ENCODE data around the gene KRTAP9-3.
"Not testable (repeated sequence)": the region's sequence is repeated elsewhere in the genome, so short reads cannot be mapped to it uniquely, and the experiment has no call there.

Gene KRTAP9-3

DNA sequence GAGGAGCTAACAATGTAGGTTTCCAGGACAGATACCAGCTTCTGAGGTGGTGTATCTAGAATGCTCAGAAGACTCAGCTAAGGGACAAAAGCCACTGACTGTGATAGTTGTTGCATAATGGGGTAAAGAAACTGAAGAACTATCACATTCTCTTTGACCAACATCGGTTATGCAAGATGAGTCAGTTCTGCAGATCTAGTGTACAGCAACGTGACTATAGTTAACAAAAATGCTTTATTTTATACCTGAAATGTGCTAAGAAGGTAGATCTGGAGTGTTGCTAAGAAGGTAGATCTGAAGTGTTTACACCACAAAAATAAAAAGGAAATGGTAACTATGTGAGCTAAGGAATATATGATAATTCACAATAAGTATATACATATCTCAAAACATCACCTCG is 35.5 kb downstream of the KRTAP9-3 start:
- no peak for TF ChIP-seq CREB1 (IDR thresholded peaks at IDR 0.05; ENCODE audit: low read depth)
- no peak for TF ChIP-seq EGR1 (IDR thresholded peaks at IDR 0.05)
- TF ChIP-seq TCF12 (IDR thresholded peaks at IDR 0.05; ENCODE audit: low read depth): no peak
- TF ChIP-seq FOXM1 (IDR thresholded peaks at IDR 0.05; ENCODE audit: borderline replicate concordance, low read depth): no peak
- TF ChIP-seq CEBPB (IDR thresholded peaks at IDR 0.05): no peak
- TF ChIP-seq ZBTB7A (IDR thresholded peaks at IDR 0.05; ENCODE audit: low read depth): no peak
- no peak for TF ChIP-seq NFIC (IDR thresholded peaks at IDR 0.05)
- TF ChIP-seq TEAD4 (IDR thresholded peaks at IDR 0.05): no peak
- no peak for TF ChIP-seq RAD21 (IDR thresholded peaks at IDR 0.05; ENCODE audit: low read depth)
- no peak for TF ChIP-seq EP300 (IDR thresholded peaks at IDR 0.05; ENCODE audit: borderline replicate concordance)
- TF ChIP-seq, protein P1, sequence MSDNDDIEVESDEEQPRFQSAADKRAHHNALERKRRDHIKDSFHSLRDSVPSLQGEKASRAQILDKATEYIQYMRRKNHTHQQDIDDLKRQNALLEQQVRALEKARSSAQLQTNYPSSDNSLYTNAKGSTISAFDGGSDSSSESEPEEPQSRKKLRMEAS (IDR thresholded peaks at IDR 0.05): no peak
- no peak for TF ChIP-seq TAF1 (IDR thresholded peaks at IDR 0.05; ENCODE audit: low read depth)
- TF ChIP-seq, protein P2, sequence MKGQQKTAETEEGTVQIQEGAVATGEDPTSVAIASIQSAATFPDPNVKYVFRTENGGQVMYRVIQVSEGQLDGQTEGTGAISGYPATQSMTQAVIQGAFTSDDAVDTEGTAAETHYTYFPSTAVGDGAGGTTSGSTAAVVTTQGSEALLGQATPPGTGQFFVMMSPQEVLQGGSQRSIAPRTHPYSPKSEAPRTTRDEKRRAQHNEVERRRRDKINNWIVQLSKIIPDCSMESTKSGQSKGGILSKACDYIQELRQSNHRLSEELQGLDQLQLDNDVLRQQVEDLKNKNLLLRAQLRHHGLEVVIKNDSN (IDR thresholded peaks at IDR 0.05): no peak
- TF ChIP-seq YY1 (IDR thresholded peaks at IDR 0.05; ENCODE audit: low read depth): no peak
- TF ChIP-seq, protein P3, sequence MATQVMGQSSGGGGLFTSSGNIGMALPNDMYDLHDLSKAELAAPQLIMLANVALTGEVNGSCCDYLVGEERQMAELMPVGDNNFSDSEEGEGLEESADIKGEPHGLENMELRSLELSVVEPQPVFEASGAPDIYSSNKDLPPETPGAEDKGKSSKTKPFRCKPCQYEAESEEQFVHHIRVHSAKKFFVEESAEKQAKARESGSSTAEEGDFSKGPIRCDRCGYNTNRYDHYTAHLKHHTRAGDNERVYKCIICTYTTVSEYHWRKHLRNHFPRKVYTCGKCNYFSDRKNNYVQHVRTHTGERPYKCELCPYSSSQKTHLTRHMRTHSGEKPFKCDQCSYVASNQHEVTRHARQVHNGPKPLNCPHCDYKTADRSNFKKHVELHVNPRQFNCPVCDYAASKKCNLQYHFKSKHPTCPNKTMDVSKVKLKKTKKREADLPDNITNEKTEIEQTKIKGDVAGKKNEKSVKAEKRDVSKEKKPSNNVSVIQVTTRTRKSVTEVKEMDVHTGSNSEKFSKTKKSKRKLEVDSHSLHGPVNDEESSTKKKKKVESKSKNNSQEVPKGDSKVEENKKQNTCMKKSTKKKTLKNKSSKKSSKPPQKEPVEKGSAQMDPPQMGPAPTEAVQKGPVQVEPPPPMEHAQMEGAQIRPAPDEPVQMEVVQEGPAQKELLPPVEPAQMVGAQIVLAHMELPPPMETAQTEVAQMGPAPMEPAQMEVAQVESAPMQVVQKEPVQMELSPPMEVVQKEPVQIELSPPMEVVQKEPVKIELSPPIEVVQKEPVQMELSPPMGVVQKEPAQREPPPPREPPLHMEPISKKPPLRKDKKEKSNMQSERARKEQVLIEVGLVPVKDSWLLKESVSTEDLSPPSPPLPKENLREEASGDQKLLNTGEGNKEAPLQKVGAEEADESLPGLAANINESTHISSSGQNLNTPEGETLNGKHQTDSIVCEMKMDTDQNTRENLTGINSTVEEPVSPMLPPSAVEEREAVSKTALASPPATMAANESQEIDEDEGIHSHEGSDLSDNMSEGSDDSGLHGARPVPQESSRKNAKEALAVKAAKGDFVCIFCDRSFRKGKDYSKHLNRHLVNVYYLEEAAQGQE (IDR thresholded peaks at IDR 0.05; ENCODE audit: low read depth): no peak

DNA sequence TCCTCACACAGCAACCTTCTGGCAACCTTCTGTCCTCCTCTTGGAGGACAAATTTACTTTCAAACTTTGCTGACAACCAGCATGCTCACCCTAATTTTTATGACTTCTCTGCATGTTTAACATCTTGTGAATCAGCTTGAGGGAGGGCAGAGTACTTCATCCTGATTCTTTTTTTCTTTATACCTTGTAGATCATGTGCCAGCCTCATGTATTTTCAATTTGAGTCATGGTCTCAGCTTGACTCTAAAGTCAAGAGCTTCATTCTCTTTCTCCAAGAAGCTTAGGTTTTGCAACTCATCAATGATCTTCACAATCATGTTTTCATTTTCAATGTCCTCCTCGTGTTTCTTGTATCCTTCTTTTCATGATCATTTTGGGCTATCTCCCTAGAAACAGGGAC is 39.6 kb downstream of the KRTAP9-3 start:
- TF ChIP-seq ZBTB7A (IDR thresholded peaks at IDR 0.05; ENCODE audit: low read depth) (no peak), RAD21 (IDR thresholded peaks at IDR 0.05; ENCODE audit: low read depth) (no peak), CEBPB (IDR thresholded peaks at IDR 0.05) (no peak), TEAD4 (IDR thresholded peaks at IDR 0.05) (no peak), TCF12 (IDR thresholded peaks at IDR 0.05; ENCODE audit: low read depth) (no peak), EGR1 (IDR thresholded peaks at IDR 0.05) (no peak), YY1 (IDR thresholded peaks at IDR 0.05; ENCODE audit: low read depth) (no peak), FOXM1 (IDR thresholded peaks at IDR 0.05; ENCODE audit: borderline replicate concordance, low read depth) (no peak), CREB1 (IDR thresholded peaks at IDR 0.05; ENCODE audit: low read depth) (no peak), NFIC (IDR thresholded peaks at IDR 0.05) (no peak)
- TF ChIP-seq, protein P1 (IDR thresholded peaks at IDR 0.05): no peak
- TF ChIP-seq, protein P2 (IDR thresholded peaks at IDR 0.05): no peak

GRCh38 chr17:41275648-41276190 is 43.5 kb downstream of the KRTAP9-3 start, which contains the start of gene KRTAP9-7:
KRTAP9-7 (plus strand) TSS chr17:41275698; CDS start chr17:41275698, 0 bp downstream.
- TF ChIP-seq, protein P1 (IDR thresholded peaks at IDR 0.05): not testable (repeated sequence)
- not testable (repeated sequence) for TF ChIP-seq TAF1 (IDR thresholded peaks at IDR 0.05; ENCODE audit: low read depth); CEBPB (IDR thresholded peaks at IDR 0.05)

- TF ChIP-seq CEBPB (IDR thresholded peaks at IDR 0.05) (no peak), TEAD4 (IDR thresholded peaks at IDR 0.05) (no peak)
- TF ChIP-seq, protein P2 (IDR thresholded peaks at IDR 0.05): no peak
Measured at GRCh38 chr17:41278176-41278955, 46.1 kb downstream of the KRTAP9-3 start.

Measured in Ishikawa (cell line).